ENCODE data around the gene MIS12.

MIS12 gene

DNA sequence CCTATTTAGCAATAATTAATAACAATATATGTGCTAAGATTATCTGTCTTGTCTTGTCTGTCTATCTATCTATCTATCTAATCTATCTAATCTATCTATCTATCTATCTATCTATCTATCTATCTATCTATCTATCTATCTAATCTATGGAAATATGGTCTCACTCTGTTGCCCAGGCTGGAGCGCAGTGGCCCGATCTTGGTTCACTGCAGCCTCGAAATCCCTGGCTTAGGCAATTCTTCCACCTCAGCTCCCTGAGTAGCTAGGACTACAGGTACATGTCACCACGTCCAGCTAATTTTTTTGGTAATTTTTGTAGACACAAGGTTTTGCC, 44.7 kb downstream of the MIS12 start:
- TF ChIP-seq, protein P1, sequence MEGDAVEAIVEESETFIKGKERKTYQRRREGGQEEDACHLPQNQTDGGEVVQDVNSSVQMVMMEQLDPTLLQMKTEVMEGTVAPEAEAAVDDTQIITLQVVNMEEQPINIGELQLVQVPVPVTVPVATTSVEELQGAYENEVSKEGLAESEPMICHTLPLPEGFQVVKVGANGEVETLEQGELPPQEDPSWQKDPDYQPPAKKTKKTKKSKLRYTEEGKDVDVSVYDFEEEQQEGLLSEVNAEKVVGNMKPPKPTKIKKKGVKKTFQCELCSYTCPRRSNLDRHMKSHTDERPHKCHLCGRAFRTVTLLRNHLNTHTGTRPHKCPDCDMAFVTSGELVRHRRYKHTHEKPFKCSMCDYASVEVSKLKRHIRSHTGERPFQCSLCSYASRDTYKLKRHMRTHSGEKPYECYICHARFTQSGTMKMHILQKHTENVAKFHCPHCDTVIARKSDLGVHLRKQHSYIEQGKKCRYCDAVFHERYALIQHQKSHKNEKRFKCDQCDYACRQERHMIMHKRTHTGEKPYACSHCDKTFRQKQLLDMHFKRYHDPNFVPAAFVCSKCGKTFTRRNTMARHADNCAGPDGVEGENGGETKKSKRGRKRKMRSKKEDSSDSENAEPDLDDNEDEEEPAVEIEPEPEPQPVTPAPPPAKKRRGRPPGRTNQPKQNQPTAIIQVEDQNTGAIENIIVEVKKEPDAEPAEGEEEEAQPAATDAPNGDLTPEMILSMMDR (IDR thresholded peaks at IDR 0.05; ENCODE audit: low read depth, low read length), result no peak
- DNase-seq (ENCODE audit: low read depth in 2 of 2), result no peak
- H3K4me3 ChIP-seq (replicated peaks in 1 of 2; ENCODE audit: low read depth in 2 of 2, low read length in 2 of 2), result no peak overlapping the region

DNA sequence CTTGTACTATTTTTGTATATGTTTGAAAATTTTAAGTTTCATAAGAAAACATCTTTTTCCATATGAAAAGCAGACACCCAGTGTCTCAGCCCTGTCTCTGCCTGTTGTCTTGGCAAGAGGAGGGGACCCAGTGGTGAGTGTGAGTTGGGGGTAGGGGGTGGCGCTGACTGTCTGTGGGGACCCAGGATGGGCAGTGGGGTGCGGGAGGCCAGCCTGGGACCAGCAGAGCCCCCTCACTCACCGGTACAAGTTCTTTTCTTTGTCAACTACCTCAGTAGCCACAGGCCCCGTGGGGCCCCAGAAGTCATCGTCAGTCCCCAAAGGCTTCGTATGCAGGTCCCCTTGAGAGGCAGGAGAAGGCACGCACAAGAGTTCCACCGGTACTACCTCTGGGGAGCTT, 46.2 kb downstream of the MIS12 start:
- TF ChIP-seq, protein P1 (IDR thresholded peaks at IDR 0.05; ENCODE audit: low read depth, low read length), result no peak
- no peak overlapping the region for H3K4me3 ChIP-seq (replicated peaks in 1 of 2; ENCODE audit: low read depth in 2 of 2, low read length in 2 of 2)
- DNase-seq (ENCODE audit: low read depth in 2 of 2), result no peak

DNA sequence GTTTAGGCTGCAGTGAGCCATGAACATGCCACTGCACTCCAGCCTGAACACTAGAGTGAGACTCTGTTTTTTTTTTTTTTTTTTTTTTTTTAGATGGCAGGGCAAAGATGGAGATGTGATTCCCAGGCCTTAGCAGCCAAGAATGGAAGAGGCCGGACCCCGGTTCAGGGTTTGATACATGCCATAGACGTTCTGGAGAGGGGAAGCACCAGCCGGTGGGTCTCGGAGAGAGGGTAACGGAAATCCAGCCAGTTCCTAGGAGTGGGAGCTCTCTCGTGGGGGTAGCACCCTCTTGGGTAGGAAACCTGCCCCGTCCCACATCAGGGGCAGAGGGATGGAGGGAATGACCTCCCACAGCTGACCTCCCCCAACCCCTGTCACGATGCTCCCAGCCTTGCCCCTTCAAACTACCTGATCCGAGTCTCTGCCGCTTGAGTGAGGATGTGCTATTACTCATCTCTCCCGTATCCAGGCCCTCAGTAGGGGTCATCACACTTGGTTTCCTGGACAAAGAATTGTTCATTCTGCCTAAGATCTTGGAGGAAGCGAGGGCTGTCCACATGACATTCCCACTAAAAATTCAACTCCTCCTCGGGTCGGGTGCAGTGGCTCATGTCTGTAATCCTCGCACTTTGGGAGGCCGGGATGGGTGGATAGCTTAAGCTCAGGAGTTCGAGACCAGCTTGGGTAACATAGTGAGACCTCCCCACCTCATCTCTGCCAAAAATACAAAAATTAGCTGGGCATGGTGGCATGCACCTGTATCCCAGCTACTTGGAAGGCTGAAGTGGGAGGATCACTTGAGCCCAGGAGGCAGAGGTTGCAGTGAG, 47.3 kb downstream of the MIS12 start:
- H3K4me3 ChIP-seq (replicated peaks in 1 of 2; ENCODE audit: low read depth in 2 of 2, low read length in 2 of 2), result no peak overlapping the region
- TF ChIP-seq, protein P1 (IDR thresholded peaks at IDR 0.05; ENCODE audit: low read depth, low read length), result no peak
- no peak for DNase-seq (ENCODE audit: low read depth in 2 of 2)

DNA sequence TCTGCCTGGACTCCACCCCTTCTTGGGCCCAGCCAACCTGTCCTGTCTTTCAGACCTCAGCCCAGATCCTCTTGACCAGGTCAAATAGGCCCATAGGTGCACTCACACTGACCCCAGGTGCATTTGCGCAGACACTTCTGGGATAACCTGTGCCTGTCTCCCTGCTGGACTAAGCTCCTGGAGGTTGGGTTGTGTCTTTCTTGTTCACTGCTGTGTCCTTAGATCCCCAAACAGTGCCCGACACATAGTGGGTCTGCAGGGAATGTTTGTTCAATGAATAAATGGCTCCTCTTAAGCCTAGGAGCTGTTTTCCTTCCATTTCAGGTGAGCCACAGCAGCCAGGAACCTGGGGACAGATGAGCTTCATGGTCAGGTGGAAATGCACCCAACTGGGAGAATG, 49.1 kb downstream of the MIS12 start:
- DNase-seq (ENCODE audit: low read depth in 2 of 2), result no peak
- TF ChIP-seq, protein P1 (IDR thresholded peaks at IDR 0.05; ENCODE audit: low read depth, low read length), result no peak
- H3K4me3 ChIP-seq (replicated peaks in 1 of 2; ENCODE audit: low read depth in 2 of 2, low read length in 2 of 2), result no peak overlapping the region

DNA sequence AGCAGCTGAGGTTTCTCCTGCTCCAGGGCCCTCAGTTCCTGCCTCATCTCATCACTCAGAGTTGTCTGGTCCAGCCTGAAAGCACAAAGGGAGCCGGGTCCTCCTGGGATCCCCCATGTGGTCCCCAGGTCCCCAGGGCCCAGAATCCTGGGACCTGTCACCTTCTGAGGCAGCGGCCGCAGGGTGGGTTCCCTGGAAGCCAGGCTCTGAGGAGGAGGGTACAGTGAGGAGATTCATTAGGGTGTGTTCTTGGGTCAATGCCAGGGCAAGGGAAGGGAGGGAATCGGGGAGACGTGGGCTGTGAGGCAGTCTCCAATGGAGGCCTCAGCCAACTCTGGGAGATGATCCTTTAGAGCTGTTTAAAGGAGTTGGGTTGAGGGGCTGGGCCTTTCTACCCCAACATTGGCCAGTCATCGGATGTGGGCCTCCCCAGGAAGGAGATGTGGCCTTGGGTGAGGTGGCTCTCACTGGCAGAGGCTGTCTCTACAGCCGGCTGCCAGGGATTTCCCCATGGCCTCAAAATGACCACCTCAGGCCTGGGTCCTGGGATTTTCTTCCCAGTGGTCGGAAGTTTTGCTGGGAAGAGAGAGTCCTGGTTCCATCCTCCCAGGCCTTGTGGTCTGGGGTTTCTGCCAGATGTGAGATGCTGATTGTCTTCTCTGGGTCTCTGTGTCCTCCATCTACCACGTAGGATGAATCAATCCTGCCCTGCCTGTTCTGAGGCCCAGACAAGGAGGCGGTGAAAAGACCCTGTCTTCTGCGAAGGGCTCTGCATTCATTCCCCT, 50.7 kb downstream of the MIS12 start:
- TF ChIP-seq, protein P1 (IDR thresholded peaks at IDR 0.05; ENCODE audit: low read depth, low read length), result no peak
- no peak overlapping the region for H3K4me3 ChIP-seq (replicated peaks in 1 of 2; ENCODE audit: low read depth in 2 of 2, low read length in 2 of 2)
- DNase-seq (ENCODE audit: low read depth in 2 of 2), result peak in 1 of 2 donors; percentile 20

DNA sequence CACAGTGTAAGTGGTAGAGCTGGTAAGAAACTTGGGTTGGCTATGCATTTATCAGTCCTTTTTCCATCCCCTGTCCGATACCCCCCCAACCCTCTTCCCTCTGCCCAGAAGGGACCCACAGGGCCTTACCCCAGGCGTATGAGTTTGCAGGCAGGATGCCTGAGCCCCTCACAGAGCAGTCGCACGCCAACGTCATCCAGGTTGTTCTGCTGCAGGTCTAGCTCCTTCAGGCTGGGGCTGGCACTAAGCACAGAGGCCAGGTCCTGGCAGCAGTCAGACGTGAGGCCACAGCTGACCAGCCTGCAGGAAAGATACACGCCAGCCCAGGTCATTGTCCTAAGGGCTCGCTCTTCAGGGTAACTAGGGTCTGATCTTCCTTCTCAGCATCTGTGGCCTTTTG, 52.9 kb downstream of the MIS12 start:
- no peak overlapping the region for H3K4me3 ChIP-seq (replicated peaks in 1 of 2; ENCODE audit: low read depth in 2 of 2, low read length in 2 of 2)
- TF ChIP-seq, protein P1 (IDR thresholded peaks at IDR 0.05; ENCODE audit: low read depth, low read length), result no peak
- DNase-seq (ENCODE audit: low read depth in 2 of 2), result no peak
